Spleen (tissue), 13 donors: ENCODE results near the gene SEMA4C. TPM values are rescaled to one million over a fixed set of nuclear protein-coding genes. Genes with fewer than 3 reads are reported as not detected.

Source experiments
- DNase-seq: peaks from one replicate; pipeline ENCODE4 v3.0.0-alpha.2; 2020
- H3K27ac ChIP-seq, 8 donors: fragments of 200-600 bp; sonication (generic) in 7 of 8; 1 replicate in 4 of 8; 2 replicates in 4 of 8; pipeline versions ENCODE4 v1.5.0 to v1.8.0; 2016 to 2021; ENCODE audit warnings: inconsistent platforms in 4 of 8, mild to moderate bottlenecking in 4 of 8, moderate library complexity in 1 of 8
- H3K27me3 ChIP-seq, 7 donors: fragments of 200-600 bp; sonication (generic) in 6 of 7; replicated peaks in 1 of 7; 1 replicate in 4 of 7; 2 replicates in 3 of 7; pipeline versions ENCODE4 v1.5.0 to v1.8.0; 2016 to 2021; ENCODE audit warnings: inconsistent platforms in 3 of 7, mild to moderate bottlenecking in 1 of 7
- H3K36me3 ChIP-seq, 6 donors: fragments of 200-600 bp; sonication (generic) in 5 of 6; 1 replicate in 4 of 6; 2 replicates in 2 of 6; pipeline versions ENCODE4 v1.5.0 to v1.8.0; 2016 to 2021; ENCODE audit warnings: inconsistent platforms in 2 of 6
- H3K4me1 ChIP-seq, 6 donors: fragments of 200-600 bp; sonication (generic) in 5 of 6; 1 replicate in 3 of 6; 2 replicates in 3 of 6; pipeline versions ENCODE4 v1.5.0 to v1.8.0; 2016 to 2021; ENCODE audit warnings: inconsistent platforms in 3 of 6
- H3K4me3 ChIP-seq, 8 donors: fragments of 200-600 bp; sonication (generic) in 7 of 8; 1 replicate in 4 of 8; 2 replicates in 4 of 8; pipeline versions ENCODE4 v1.5.0 to v1.8.0; 2016 to 2021; ENCODE audit warnings: inconsistent platforms in 4 of 8, mild to moderate bottlenecking in 4 of 8, moderate library complexity in 2 of 8
- H3K9me3 ChIP-seq, 8 donors: fragments of 200-600 bp; sonication (generic) in 7 of 8; 1 replicate in 4 of 8; 2 replicates in 4 of 8; pipeline versions ENCODE4 v1.5.0 to v1.8.0; 2016 to 2021; ENCODE audit warnings: inconsistent platforms in 4 of 8
- CTCF ChIP-seq, 11 experiments: fragments of 200-600 bp in 7 of 11; fragments of 450-650 bp in 4 of 11; sonication (generic) in 4 of 11; IDR thresholded peaks in 8 of 11; conservative IDR thresholded peaks in 3 of 11; 1 replicate in 7 of 11; 2 replicates in 4 of 11; pipeline versions ENCODE4 v1.4.0 to v1.8.0; 2016 to 2021; ENCODE audit warnings: antibody characterized with exemption in 11 of 11, inconsistent platforms in 4 of 11, mild to moderate bottlenecking in 1 of 11
- POLR2A ChIP-seq, 3 donors: fragments of 450-650 bp; IDR thresholded peaks; one replicate each; pipeline ENCODE4 v1.5.1; 2017; ENCODE audit warnings: antibody characterized with exemption in 3 of 3, mild to moderate bottlenecking in 1 of 3
- POLR2AphosphoS5 ChIP-seq, 3 donors: sonication (generic); formaldehyde crosslinking; IDR thresholded peaks; one replicate each; pipeline ENCODE4 v1.5.1; 2017; ENCODE audit warnings: antibody characterized with exemption in 3 of 3
- WGBS, 5 donors: extraction: QIAGEN DNeasy Blood & Tissue Kit in 3 of 5; methylation state at CpG; one replicate each; pipeline versions ENCODE4 v1.1.5 to v1.1.7; 2013 to 2018; 5-methylcytosine and 5-hydroxymethylcytosine counted together
- intact Hi-C: fragments of 100-400 bp; cut with DNase I; formaldehyde crosslinking; loops from one replicate; pipeline ENCODE4 v1.15.0; 2023; ENCODE audit warnings: low total_unique reads
- long read RNA-seq, 2 donors: transcript quantifications; one replicate each; lab custom pipeline, GENCODE V29; 2026
- polyA plus RNA-seq, 3 donors: library from polyadenylated mRNA; stranded (reverse); fragments of 200-250 nt; gene quantifications; one replicate each; pipeline ENCODE4 v1.2.1, GENCODE V29; 2013
- total RNA-seq, 7 donors: library from RNA; depleted of rRNA in 3 of 7; stranded (reverse); fragments of >200 nt in 3 of 7; fragmentation: NEBNext Ultra II Directional in 4 of 7; extraction: Animal tissue kit (Norgen Biotek cat#: 25700) in 4 of 7; gene quantifications; one replicate each; pipeline versions ENCODE4 v1.1.0 to v1.2.1, GENCODE V29; 2016 to 2021
- donor health status: healthy with polysubstance abuse.
- donor health status: DM: no; HTN: no; CAD: no; lungs with moderate emphysema.
- donor health status: DM: no; HTN: no; CAD: no.
- donor health status: Bipolar disorder and iron deficiency.
- donor health status: healthy.
- donor health status: DM: no; HTN: no; CAD: no.
- donor health status: DM: yes; HTN: yes; CAD: no.

Gene SEMA4C
- 100 to 1,000 TPM in 2 of 7 donors, 10 to 100 TPM in 5; 59.7 to 205 (median 70.3) TPM for total RNA-seq
- 10 to 100 TPM in 2 of 3 donors, 1 to 10 TPM in 1; 6.1 to 37.2 (median 16.5) TPM for polyA plus RNA-seq
- long read RNA-seq, donor 1, partial matches to known transcripts: 0 of 2 reads
- long read RNA-seq, donor 1, other reads (novel, unspliced or antisense): 0 of 2 reads
- long read RNA-seq, donor 2, partial matches to known transcripts: 0 of 2 reads
- long read RNA-seq, donor 2, other reads (novel, unspliced or antisense): 0 of 2 reads

GRCh38 chr2:96869822-96870625 lies at the start of gene SEMA4C:
Gene SEMA4C (minus strand): TSS chr2:96870080. CDS start chr2:96867886, 2,194 bp downstream.
- peaks cover 14 to 100% (median 84%) of the 10 kb centered on the region in 6 donors for H3K4me1 ChIP-seq
- peak; percentile 90 for DNase-seq
- H3K27ac ChIP-seq: peak within 1 kb of the TSS; percentile 89 to 98 (median 95)
- H3K4me3 ChIP-seq: peak within 1 kb of the TSS; percentile 55 to 94 (median 83)
- peaks cover 0 to 27% (median 11%) of the 10 kb centered on the region in 6 donors for H3K36me3 ChIP-seq
- TF ChIP-seq POLR2A (IDR thresholded peaks at IDR 0.05) (peak in 1 of 3 donors; percentile 32), POLR2AphosphoS5 (IDR thresholded peaks at IDR 0.05) (peak; percentile 80 to 87 (median 86)), CTCF (IDR thresholded peaks at IDR 0.05 in 8 of 11, conservative IDR thresholded peaks at IDR 0.05 in 3 of 11) (no peak)
- H3K27me3 ChIP-seq: peaks cover 0 to 64% (median 17%) of the 10 kb centered on the region in 7 donors
- WGBS, 5 donors: 0 to 2% (median 2%) methylated on average over 33 to 93 of the region's 93 CpGs
- intact Hi-C loops: no loop called here
- no peaks in the 10 kb centered on the region for H3K9me3 ChIP-seq

- H3K4me3 ChIP-seq: no peak overlapping the region
- TF ChIP-seq CTCF (IDR thresholded peaks at IDR 0.05 in 8 of 11, conservative IDR thresholded peaks at IDR 0.05 in 3 of 11): no peak
- no peak for TF ChIP-seq POLR2A (IDR thresholded peaks at IDR 0.05)
- H3K27ac ChIP-seq: no peak overlapping the region
- no peak for DNase-seq
- H3K27me3 ChIP-seq: no peaks in the 10 kb centered on the region
- intact Hi-C loops: no loop called here
- H3K9me3 ChIP-seq: peaks cover 0 to 17% (median 3%) of the 10 kb centered on the region in 8 donors
- H3K4me1 ChIP-seq: peaks cover 7 to 28% (median 17%) of the 10 kb centered on the region in 6 donors
- H3K36me3 ChIP-seq: no peaks in the 10 kb centered on the region
- WGBS, 5 donors: 83 to 95% (median 92%) methylated on average over 19 of the region's 19 CpGs
Observed at GRCh38 chr2:96918754-96919550, 49.1 kb upstream of the SEMA4C start.

GRCh38 chr2:96918092-96918753 lies 48.3 kb upstream of the SEMA4C start:
- DNase-seq: no peak
- Histone ChIP-seq H3K4me1 (peaks cover 14 to 36% (median 24%) of the 10 kb centered on the region in 6 donors), H3K27ac (no peak overlapping the region), H3K27me3 (no peaks in the 10 kb centered on the region), H3K36me3 (no peaks in the 10 kb centered on the region), H3K9me3 (peaks cover 0 to 17% (median 3%) of the 10 kb centered on the region in 8 donors), H3K4me3 (no peak overlapping the region)
- TF ChIP-seq POLR2AphosphoS5 (IDR thresholded peaks at IDR 0.05) (no peak), CTCF (IDR thresholded peaks at IDR 0.05 in 8 of 11, conservative IDR thresholded peaks at IDR 0.05 in 3 of 11) (no peak), POLR2A (IDR thresholded peaks at IDR 0.05) (no peak)
- intact Hi-C loops: no loop called here
